Smooth muscle cell (in vitro differentiated cells): ENCODE data around the gene ATP9A. TPM values are rescaled to one million over a fixed set of nuclear protein-coding genes. Genes with fewer than 3 reads are reported as not detected.
"Not testable (repeated sequence)": the region's sequence is repeated elsewhere in the genome, so short reads cannot be mapped to it uniquely, and the experiment has no call there.

Experiments used
- DNase-seq: peaks from one replicate; lab custom pipeline; 2025; ENCODE audit not compliant: unreplicated experiment; lab: John Stamatoyannopoulos, UW
- H2AFZ ChIP-seq: fragments of 200-600 bp; sonication (generic); 2 replicates; pipeline ENCODE4 v1.6.0; 2016; ENCODE audit warnings: antibody characterized with exemption, low read depth, mild to moderate bottlenecking
- H3F3A ChIP-seq: fragments of 200-600 bp; sonication (generic); 2 replicates; pipeline ENCODE4 v1.6.0; 2017; ENCODE audit warnings: antibody characterized with exemption, low read depth
- H3K27ac ChIP-seq: fragments of 200-600 bp; sonication (generic); 2 replicates; pipeline ENCODE4 v1.5.1; 2016; ENCODE audit warnings: low read depth, mild to moderate bottlenecking
- H3K27me3 ChIP-seq: fragments of 200-600 bp; sonication (generic); 2 replicates; pipeline ENCODE4 v1.6.1; 2016; ENCODE audit warnings: low read depth, mild to moderate bottlenecking
- H3K36me3 ChIP-seq: fragments of 200-600 bp; sonication (generic); 2 replicates; pipeline ENCODE4 v1.5.1; 2016; ENCODE audit warnings: low read depth
- H3K4me1 ChIP-seq: fragments of 200-600 bp; sonication (generic); 2 replicates; pipeline ENCODE4 v1.5.1; 2016; ENCODE audit warnings: low read depth
- H3K4me2 ChIP-seq: fragments of 200-600 bp; sonication (generic); 2 replicates; pipeline ENCODE4 v1.6.0; 2016; ENCODE audit warnings: mild to moderate bottlenecking
- H3K4me3 ChIP-seq: fragments of 200-600 bp; sonication (generic); 2 replicates; pipeline ENCODE4 v1.5.1; 2016; ENCODE audit warnings: mild to moderate bottlenecking
- H3K79me2 ChIP-seq: fragments of 200-600 bp; sonication (generic); 2 replicates; pipeline ENCODE4 v1.6.0; 2016; ENCODE audit warnings: low read depth, mild to moderate bottlenecking
- H3K9ac ChIP-seq: fragments of 200-600 bp; sonication (generic); 2 replicates; pipeline ENCODE4 v1.6.0; 2016; ENCODE audit warnings: low read depth
- H3K9me3 ChIP-seq: fragments of 200-600 bp; sonication (generic); replicated peaks from 2 replicates; pipeline ENCODE4 v1.5.1; 2016; ENCODE audit warnings: low read depth
- H4K20me1 ChIP-seq: fragments of 200-600 bp; sonication (generic); 2 replicates; pipeline ENCODE4 v1.6.0; 2016; ENCODE audit warnings: low read depth
- WGBS: methylation state at CpG from one replicate; pipeline ENCODE4 v1.1.7; 2016; ENCODE audit warnings: low lambda C conversion rate; 5-methylcytosine and 5-hydroxymethylcytosine counted together
- polyA plus RNA-seq: library from polyadenylated mRNA; unstranded; fragments of >200 nt; fragmentation: Nextera tagmentation; extraction: Ambion mirVana; gene quantifications from 2 replicates; pipeline ENCODE4 v1.2.1, GENCODE V29; 2016
- total RNA-seq: library from RNA; depleted of rRNA; stranded (reverse); fragments of >200 nt; gene quantifications from 2 replicates; pipeline ENCODE4 v1.2.3, GENCODE V29; 2014
- TF ChIP-seq, protein P1 (sequence below): fragments of 200-600 bp; sonication (generic); IDR thresholded peaks from 2 replicates; pipeline ENCODE4 v1.5.1; 2017; ENCODE audit warnings: borderline replicate concordance, mild to moderate bottlenecking, antibody characterized with exemption; ENCODE audit not compliant: insufficient read depth, poor library complexity, severe bottlenecking

Gene ATP9A
- total and polyA plus RNA-seq, 2 experiments from 2014 or later: 3.4 to 8.0 TPM

DNA sequence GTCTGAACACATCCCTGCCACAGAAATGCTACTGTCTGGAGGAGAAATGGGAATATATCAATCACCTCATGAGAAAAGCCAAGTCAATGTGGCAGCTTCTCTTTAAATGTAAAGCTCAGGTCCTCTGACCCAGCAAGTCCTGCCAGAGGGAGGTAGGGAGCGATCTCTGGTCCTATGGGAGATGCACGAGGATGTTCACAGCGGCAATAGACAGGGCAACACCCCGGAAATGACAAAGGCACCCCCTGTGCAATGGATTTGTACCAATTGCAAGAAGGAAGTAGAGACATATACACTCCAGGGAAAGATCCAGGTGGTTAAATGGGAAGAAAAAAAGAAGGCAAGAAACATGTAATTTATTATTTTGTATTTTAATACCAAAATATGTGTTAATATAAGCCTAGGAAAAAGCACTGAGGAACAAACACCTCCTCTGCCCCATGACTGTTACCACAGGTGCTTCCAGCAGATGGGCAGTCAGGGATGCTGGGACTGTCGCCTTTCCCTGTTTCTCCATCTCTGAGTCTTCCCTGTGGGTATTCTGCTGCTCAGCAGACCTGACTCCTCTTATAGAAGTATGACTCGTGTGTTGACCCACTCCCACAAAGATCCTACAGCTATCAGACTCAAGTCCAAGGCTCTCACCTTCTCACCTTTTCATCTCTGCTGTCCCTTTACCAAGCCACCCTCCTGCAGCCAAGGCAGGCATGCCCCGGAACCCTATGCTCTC, 20.8 kb downstream of the ATP9A start:
- Histone ChIP-seq H2AFZ (no peak overlapping the region), H3K27me3 (no peaks in the 10 kb centered on the region), H3K4me2 (no peak overlapping the region), H3K4me1 (peaks cover 12% of the 10 kb centered on the region), H3K4me3 (no peak overlapping the region), H3K36me3 (no peaks in the 10 kb centered on the region), H3K79me2 (peaks cover 14% of the 10 kb centered on the region), H3K9me3 (no peaks in the 10 kb centered on the region), H4K20me1 (no peaks in the 10 kb centered on the region), H3F3A (peaks cover 5% of the 10 kb centered on the region), H3K9ac (no peak overlapping the region), H3K27ac (no peak overlapping the region)
- WGBS: 92% methylated on average over 7 of the region's 7 CpGs
- TF ChIP-seq, protein P1, sequence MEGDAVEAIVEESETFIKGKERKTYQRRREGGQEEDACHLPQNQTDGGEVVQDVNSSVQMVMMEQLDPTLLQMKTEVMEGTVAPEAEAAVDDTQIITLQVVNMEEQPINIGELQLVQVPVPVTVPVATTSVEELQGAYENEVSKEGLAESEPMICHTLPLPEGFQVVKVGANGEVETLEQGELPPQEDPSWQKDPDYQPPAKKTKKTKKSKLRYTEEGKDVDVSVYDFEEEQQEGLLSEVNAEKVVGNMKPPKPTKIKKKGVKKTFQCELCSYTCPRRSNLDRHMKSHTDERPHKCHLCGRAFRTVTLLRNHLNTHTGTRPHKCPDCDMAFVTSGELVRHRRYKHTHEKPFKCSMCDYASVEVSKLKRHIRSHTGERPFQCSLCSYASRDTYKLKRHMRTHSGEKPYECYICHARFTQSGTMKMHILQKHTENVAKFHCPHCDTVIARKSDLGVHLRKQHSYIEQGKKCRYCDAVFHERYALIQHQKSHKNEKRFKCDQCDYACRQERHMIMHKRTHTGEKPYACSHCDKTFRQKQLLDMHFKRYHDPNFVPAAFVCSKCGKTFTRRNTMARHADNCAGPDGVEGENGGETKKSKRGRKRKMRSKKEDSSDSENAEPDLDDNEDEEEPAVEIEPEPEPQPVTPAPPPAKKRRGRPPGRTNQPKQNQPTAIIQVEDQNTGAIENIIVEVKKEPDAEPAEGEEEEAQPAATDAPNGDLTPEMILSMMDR: no peak
- DNase-seq: no peak

DNA sequence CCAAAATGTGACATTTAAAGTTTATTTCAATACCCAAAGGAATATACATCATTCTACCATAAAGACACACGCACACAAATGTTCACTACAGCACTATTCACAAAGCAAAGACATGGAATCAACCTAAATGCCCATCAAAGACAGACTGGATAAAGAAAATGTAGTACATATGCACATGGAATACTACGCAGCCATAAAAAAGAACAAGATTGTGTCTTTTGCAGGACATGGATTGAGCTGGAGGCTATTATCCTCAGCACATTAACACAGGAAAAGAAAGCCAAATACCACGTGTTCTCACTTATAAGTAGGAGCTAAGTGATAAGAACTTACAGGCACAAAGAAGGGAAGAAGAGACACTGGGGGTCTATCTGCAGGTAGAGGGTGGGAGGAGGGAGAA, 22.4 kb downstream of the ATP9A start:
- Histone ChIP-seq H3K4me3 (no peak overlapping the region), H3K9ac (no peak overlapping the region), H4K20me1 (no peaks in the 10 kb centered on the region), H3K4me1 (peaks cover 6% of the 10 kb centered on the region), H3K27ac (no peak overlapping the region), H2AFZ (no peak overlapping the region), H3F3A (no peaks in the 10 kb centered on the region), H3K9me3 (no peaks in the 10 kb centered on the region), H3K4me2 (no peak overlapping the region), H3K79me2 (peaks cover 22% of the 10 kb centered on the region), H3K27me3 (no peaks in the 10 kb centered on the region), H3K36me3 (no peaks in the 10 kb centered on the region)
- DNase-seq: no peak
- TF ChIP-seq, protein P1: no peak
- WGBS: 94% methylated on average over 3 of the region's 3 CpGs

DNA sequence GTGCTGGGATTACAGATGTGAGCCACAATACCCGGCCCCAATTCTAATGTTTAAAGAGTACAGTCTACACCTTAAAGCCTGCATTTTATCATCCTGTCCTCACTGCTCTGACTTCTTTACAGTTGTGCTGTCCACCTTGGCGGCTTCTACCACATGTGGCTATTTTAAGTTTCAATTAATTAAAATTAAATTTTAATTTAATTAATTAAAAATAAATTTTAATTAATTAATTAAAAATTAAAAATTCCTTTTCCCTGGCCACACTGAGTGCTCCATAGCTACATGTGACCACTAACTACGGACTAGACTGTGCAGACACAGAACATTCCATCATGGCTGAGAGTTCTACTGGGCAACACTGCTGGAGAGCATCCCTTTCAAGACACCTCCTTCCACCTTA, 27.4 kb downstream of the ATP9A start:
- no peak overlapping the region for H3K4me3 ChIP-seq
- no peaks in the 10 kb centered on the region for H4K20me1 ChIP-seq
- H3K4me2 ChIP-seq: no peak overlapping the region
- WGBS: 96% methylated on average over 3 of the region's 3 CpGs
- H3K4me1 ChIP-seq: peaks cover 6% of the 10 kb centered on the region
- H2AFZ ChIP-seq: no peak overlapping the region
- TF ChIP-seq, protein P1: no peak
- H3K9ac ChIP-seq: no peak overlapping the region
- H3F3A ChIP-seq: no peaks in the 10 kb centered on the region
- no peak overlapping the region for H3K27ac ChIP-seq
- no peaks in the 10 kb centered on the region for H3K9me3 ChIP-seq
- H3K79me2 ChIP-seq: peaks cover 14% of the 10 kb centered on the region
- H3K36me3 ChIP-seq: no peaks in the 10 kb centered on the region
- no peaks in the 10 kb centered on the region for H3K27me3 ChIP-seq
- no peak for DNase-seq

DNA sequence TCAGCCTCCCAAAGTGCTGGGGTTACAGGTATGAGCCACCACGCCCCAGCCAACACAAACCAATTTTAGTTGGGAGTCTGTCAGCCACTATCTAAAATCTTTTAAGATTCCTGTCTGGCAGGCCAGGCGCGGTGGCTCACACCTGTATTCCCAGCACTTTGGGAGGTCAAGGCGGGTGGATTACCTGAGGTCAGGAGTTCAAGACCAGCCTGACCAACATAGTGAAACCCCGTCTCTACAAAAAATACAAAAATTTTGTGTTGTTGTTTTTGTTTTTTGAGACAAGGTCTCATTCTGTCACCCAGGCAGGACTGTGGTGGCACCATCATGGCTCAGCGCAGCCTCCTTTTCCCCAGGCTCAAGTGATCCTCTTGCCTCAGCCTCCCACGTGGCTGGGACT, 27.9 kb downstream of the ATP9A start:
- DNase-seq, H3K27ac ChIP-seq, H3K9ac ChIP-seq, H3K27me3 ChIP-seq, H3K36me3 ChIP-seq, H3K4me3 ChIP-seq, H3F3A ChIP-seq, H3K9me3 ChIP-seq, H2AFZ ChIP-seq, H4K20me1 ChIP-seq, H3K4me2 ChIP-seq, H3K4me1 ChIP-seq: not testable (repeated sequence)
- 98% methylated on average over 7 of the region's 7 CpGs for WGBS
- H3K79me2 ChIP-seq: peaks cover 10% of the 10 kb centered on the region
